Measurements from ENCODE around the gene PRMT2. TPM values are rescaled to one million over a fixed set of nuclear protein-coding genes. Genes with fewer than 3 reads are reported as not detected.
"Not testable (repeated sequence)": the region's sequence is repeated elsewhere in the genome, so short reads cannot be mapped to it uniquely, and the experiment has no call there.

The PRMT2 gene
- polyA plus RNA-seq, 4 donors = 121 to 129 (median 125) TPM

- DNase-seq (ENCODE audit: low read depth in 4 of 4, low spot score in 3 of 4) = peak in 1 of 4 donors; percentile 15
These were observed 31.7 kb downstream of the PRMT2 start for GRCh38 chr21:46666941-46667740.

DNA sequence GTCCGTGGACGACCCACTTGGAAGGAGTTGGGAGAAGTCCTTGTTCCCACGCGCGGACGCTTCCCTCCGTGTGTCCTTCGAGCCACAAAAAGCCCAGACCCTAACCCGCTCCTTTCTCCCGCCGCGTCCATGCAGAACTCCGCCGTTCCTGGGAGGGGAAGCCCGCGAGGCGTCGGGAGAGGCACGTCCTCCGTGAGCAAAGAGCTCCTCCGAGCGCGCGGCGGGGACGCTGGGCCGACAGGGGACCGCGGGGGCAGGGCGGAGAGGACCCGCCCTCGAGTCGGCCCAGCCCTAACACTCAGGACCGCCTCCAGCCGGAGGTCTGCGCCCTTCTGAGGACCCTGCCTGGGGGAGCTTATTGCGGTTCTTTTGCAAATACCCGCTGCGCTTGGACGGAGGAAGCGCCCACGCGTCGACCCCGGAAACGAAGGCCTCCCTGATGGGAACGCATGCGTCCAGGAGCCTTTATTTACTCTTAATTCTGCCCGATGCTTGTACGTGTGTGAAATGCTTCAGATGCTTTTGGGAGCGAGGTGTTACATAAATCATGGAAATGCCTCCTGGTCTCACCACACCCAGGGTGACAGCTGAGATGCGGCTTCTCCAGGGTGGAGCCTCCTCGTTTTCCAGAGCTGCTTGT lies 32.4 kb downstream of the PRMT2 start:
- DNase-seq (ENCODE audit: low read depth in 4 of 4, low spot score in 3 of 4) = peak in 2 of 4 donors; percentile 19 to 29

GRCh38 chr21:46668381-46668780 lies 32.9 kb downstream of the PRMT2 start:
- no peak for DNase-seq (ENCODE audit: low read depth in 4 of 4, low spot score in 3 of 4)

DNA sequence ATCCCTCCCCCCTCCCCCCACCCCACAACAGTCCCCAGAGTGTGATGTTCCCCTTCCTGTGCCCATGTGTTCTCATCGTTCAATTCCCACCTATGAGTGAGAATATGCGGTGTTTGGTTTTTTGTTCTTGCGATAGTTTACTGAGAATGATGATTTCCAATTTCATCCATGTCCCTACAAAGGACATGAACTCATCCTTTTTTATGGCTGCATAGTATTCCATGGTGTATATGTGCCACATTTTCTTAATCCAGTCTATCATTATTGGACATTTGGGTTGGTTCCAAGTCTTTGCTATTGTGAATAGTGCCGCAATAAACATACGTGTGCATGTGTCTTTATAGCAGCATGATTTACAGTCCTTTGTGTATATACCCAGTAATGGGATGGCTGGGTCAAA lies 33.4 kb downstream of the PRMT2 start:
- not testable (repeated sequence) for DNase-seq (ENCODE audit: low read depth in 4 of 4, low spot score in 3 of 4)

- no peak for DNase-seq (ENCODE audit: low read depth in 4 of 4, low spot score in 3 of 4)
These were observed 39.0 kb downstream of the PRMT2 start for GRCh38 chr21:46674430-46675007.

GRCh38 chr21:46675595-46676280 lies 40.3 kb downstream of the PRMT2 start:
- DNase-seq (ENCODE audit: low read depth in 4 of 4, low spot score in 3 of 4) = peak in 1 of 4 donors; percentile 2

- not testable (repeated sequence) for DNase-seq (ENCODE audit: low read depth in 4 of 4, low spot score in 3 of 4)
These were observed 41.1 kb downstream of the PRMT2 start for GRCh38 chr21:46676542-46676941.

GRCh38 chr21:46681593-46681992 lies 46.1 kb downstream of the PRMT2 start:
- DNase-seq (ENCODE audit: low read depth in 4 of 4, low spot score in 3 of 4) = not testable (repeated sequence)

DNA sequence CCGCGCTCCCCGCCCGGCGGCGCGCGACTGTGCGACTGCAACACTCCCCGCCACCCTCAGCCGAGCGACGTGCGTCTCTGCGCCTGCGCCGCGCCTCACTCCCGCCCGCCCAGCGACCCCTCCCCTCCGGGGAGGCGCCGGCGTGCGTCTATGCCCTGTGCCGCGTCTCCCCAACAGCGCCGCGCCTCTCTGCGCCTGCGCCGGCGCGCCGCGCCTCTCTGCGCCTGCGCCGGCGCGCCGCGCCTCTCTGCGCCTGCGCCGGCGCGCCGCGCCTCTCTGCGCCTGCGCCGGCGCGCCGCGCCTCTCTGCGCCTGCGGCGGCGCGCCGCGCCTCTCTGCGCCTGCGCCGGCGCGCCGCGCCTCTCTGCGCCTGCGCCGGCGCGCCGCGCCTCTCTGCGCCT lies 63.2 kb downstream of the PRMT2 start:
- DNase-seq (ENCODE audit: low read depth in 4 of 4, low spot score in 3 of 4) = not testable (repeated sequence)

- DNase-seq (ENCODE audit: low read depth in 4 of 4, low spot score in 3 of 4) = not testable (repeated sequence)
These were observed 63.6 kb downstream of the PRMT2 start for GRCh38 chr21:46699104-46699503.

Other genes starting within 250 kb of the PRMT2 start
- 10 to 100 TPM; 27.1 to 37.5 (median 28.8) TPM for gene DIP2A, start 176.8 kb upstream of the PRMT2 start, polyA plus RNA-seq (ENCODE audit: insufficient read length in 4 of 4)
- 10 to 100 TPM in 1 of 4 donors, 1 to 10 TPM in 3; 2.6 to 16.6 (median 4.8) TPM for gene S100B, start 30.6 kb upstream of the PRMT2 start, polyA plus RNA-seq (ENCODE audit: insufficient read length in 4 of 4)